ENCODE data around the gene TTC39B.

TTC39B gene

DNA sequence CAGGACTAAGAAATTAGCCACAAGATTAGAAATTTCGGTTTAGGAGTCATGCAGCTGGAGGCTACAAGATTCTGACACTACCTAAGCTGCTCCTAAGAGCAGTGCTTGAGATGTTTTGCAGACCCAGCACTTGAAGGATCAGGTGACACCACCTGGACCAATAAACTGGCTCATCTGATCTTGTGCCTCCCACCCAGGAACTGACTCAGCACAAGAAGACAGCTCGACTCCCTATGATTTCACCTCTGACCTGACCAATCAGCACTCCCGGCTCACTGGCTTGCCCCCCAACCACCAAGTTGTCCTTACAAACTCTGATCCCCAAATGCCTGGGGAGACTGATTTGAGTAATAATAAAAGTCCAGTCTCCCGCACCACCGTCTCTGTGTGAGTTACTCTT is 170.4 kb downstream of the TTC39B start:
- DNase-seq (ENCODE audit: low read depth in 2 of 2, low spot score in 1 of 2) = no peak

- no peak for DNase-seq (ENCODE audit: low read depth in 2 of 2, low spot score in 1 of 2)
Measured at GRCh38 chr9:15135164-15135792, 171.7 kb downstream of the TTC39B start.

GRCh38 chr9:15133488-15133887 is 173.5 kb downstream of the TTC39B start:
- DNase-seq (ENCODE audit: low read depth in 2 of 2, low spot score in 1 of 2) = no peak

GRCh38 chr9:15132091-15132490 is 174.9 kb downstream of the TTC39B start:
- no peak for DNase-seq (ENCODE audit: low read depth in 2 of 2, low spot score in 1 of 2)

DNA sequence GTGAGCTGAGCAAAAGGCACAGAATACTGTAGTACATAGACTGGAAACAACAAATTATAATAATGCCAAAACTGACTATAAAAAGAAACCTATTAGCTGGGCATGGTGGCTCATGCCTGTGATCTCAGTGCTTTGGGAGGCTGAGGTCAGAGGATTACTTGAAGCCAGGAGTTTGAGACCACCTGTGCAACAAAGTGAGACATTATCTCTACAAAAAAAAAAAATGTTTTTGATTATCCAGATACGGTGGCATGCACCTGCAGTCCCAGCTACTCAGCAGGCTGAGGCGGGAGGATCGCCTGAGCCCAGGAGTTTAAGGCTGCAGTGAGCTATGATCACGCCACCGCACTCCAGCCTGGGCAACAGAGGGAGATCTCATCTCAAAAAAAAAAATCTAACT is 175.9 kb downstream of the TTC39B start:
- no peak for DNase-seq (ENCODE audit: low read depth in 2 of 2, low spot score in 1 of 2)

GRCh38 chr9:15127831-15128230 is 179.2 kb downstream of the TTC39B start:
- no peak for DNase-seq (ENCODE audit: low read depth in 2 of 2, low spot score in 1 of 2)

DNA sequence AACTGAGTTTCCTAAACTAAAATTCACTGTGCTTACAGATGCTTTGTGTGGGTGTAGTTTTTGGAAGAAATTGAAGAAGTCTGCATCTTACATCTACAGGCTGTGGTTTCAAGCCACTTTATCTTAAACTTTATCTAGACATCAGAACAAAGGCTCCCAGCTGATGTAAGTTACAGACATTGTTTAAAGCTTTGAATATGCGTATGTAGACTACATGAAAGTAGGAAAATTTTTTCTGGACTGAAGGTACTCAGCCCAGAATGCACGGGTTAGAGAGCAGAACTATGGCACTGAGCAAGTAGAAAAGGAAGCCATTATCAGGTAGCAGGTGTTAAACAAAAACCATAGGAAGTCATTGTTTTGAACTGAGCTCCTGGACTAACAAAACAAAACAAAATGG is 185.4 kb downstream of the TTC39B start:
- no peak for DNase-seq (ENCODE audit: low read depth in 2 of 2, low spot score in 1 of 2)

GRCh38 chr9:15116130-15116580 is 190.9 kb downstream of the TTC39B start:
- no peak for DNase-seq (ENCODE audit: low read depth in 2 of 2, low spot score in 1 of 2)

DNA sequence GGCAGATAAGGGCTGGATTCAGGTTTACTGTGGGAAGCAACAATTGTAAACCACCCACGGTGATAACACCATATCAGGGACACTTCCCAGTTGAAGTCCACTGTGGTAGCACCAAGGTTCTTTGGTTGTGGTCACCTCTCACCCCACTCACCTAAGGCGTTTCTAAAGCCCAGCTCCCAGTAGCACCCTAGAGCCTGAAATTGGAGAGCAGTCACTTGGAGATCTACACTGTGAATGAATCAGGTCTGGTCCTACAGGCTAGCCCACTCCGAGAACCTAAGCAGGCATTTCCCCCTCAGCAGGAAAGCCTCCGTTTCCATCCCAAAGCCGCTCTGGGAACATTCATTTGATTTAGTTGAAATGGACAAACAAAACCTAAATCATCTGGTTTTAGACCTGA is 191.3 kb downstream of the TTC39B start:
- no peak for DNase-seq (ENCODE audit: low read depth in 2 of 2, low spot score in 1 of 2)

DNA sequence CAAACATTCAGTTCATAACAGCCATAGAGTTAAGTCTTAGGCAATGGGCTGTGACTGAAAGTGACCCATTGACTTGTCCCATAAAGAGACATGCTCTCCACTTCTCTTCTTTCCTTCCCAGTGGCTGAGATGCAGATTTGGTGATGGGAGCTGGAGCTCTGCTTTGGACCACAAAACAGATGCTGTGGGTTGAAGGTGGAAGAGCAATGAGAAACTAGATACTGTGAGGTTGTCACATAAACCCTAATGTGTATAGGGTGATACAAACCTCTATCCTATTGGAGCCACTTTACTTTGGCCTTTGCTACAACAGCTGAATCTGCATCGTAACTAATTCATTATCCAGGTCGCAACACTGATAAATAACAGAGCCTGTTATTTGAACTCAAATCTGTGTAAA is 192.0 kb downstream of the TTC39B start:
- no peak for DNase-seq (ENCODE audit: low read depth in 2 of 2, low spot score in 1 of 2)
